HG03558 (cell line): Measurements from ENCODE around the gene PAK5.

Experiments
- ATAC-seq: cut with Tn5 transposase; IDR thresholded peaks from one replicate; pipeline ENCODE4 v1.9.1; 2021; ENCODE audit warnings: moderate number of reproducible peaks; ENCODE audit not compliant: unreplicated experiment; ENCODE audit errors: extremely low read depth

Gene PAK5

DNA sequence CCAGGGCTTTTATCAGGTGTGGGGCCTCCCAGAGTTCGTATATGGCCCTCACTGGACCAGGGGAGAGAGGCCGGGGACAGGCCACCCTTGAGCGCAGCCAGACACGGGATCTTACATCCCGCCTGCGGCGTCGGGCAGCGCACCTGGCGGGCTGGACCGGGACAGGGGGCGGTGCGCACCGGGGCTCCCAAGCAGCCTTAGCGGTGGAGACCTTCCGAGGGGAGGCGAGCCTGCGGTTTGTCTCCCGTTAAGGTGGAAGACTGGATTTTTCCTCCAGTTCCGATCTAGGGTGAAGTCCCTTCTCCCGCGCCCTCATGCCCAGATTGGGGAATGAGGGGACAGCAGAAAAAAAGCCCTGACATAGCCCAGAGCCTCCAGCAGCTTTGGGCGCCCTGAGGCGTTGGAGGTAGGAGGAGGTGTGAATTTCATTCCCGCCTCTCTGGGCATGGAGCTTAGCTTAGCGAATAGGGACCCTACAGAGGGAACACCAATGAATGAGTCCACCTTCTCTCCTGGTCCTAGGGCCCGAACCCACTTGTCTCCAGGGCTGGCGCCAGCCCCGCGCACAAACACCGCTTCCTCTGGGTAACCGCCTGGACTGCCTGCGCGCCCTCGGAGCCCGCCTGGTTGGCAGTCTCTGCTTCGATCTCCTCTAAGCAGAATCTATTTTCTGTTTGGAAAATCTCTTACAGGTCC is 331.2 kb downstream of the PAK5 start:
- no peak for ATAC-seq

DNA sequence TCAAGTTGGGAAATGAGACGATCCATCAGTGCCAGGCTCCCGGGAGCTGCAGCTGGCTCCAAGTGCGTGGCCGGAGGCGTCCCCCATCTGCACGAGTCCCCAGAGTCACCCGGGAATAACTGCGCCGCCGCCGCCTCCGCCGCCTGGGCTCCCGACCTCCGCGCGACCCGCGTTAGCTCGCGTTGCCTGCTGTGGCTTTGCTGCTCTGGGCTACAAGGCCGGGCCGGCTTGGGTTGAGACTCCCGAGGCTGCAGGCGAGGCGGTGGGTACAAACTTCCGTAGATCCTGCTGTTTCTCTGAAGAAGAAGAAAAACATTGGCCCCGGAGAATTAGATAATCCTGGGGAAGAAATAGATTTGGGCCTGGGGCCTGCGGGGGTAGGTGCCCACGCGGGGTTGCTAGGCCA is 331.9 kb downstream of the PAK5 start:
- no peak for ATAC-seq

DNA sequence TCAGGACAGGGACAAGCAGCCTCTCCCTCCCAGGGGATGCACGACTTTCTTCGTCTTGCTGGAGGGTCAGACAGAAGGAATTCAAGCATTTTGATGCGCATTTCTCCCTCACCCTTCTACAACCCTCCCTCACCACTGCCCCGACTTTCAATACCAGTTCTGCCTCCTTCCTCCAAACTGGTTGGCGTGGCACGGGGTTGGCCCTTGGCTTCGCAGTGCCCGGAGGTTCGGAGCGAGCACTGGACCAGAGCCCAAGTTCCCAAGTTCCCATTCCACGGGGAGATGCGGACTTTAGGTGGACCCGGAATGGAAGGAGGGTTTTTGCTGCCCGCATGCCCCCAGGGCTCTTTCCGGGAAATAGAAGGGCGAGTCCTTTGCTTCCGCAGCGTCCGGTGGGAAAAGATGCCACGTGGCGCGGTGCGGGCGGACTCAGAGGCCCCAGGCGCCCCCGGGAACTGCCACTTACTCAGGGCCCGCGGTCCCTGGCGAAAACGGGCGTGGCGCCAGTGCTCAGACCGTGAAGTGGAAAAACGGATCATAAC is 332.5 kb downstream of the PAK5 start:
- ATAC-seq: no peak

DNA sequence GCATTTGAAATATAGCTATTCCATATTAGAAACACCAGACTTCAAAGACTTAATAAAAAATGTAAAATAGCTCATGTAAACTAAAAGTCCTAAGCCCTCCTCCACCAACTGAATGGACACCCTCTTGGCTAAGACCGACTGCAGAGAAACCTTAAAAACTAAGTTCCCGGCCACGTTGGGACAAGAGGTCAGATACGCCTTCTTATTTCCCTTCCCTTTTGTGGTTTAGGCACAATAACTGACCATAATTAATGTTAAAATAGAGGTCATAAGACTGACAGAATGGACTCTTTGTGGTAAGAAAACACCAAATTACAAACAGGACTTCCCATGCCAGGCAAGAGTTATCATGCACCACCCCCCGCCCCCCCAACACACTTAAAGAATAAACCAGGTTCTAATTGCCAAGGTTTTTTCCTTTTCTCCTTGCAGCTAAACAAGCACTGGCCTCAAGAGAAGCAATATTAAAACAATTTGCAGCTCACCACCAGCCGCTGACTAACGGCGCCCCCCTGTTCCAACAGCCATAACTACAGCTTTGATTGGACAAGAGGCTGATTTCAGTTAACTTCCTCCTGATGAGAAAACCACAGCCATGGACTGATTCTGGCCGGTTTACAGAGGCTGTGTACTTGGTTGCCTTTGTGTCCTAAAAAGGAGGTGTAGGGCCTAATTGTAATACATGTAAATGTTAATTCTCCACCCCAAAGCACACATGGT is 335.2 kb downstream of the PAK5 start:
- ATAC-seq: no peak

DNA sequence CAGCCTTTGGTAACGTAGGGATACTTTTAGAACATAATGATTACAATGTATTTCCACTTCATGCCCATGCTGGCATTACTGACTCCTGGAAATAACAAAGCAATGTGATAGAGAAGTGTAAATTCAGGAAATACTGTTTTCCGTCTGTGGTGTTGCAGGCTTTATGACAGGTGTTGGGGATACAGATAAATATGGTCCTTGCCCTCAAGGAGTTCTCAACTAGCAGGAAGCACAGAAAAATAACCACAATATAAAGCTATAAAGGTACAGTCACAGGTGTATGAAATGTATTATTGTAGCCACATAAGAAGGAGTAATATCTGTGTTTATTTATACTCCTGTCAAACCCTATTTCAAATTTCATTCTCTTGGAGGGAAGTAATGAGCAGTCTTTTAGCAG is 337.4 kb downstream of the PAK5 start:
- ATAC-seq: no peak

DNA sequence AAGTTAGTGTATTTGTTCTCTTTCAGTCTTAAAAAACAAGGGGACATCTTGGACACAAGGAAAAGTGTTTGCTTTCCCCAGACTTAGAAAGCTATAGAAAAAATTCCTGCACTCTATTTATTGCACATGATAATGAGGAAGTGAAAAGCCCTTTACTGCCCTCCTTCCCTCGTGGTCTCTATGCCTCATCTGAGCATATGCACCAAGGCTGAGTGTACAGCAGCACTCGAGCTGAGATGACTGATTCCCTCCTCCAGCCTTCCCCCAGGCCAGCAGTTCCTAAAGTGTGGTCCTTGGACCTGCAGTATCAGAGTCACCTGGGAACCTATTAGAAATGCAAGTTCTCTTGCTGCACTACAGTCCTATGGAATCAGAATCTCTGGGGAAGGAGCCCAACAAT is 338.8 kb downstream of the PAK5 start:
- ATAC-seq: no peak

DNA sequence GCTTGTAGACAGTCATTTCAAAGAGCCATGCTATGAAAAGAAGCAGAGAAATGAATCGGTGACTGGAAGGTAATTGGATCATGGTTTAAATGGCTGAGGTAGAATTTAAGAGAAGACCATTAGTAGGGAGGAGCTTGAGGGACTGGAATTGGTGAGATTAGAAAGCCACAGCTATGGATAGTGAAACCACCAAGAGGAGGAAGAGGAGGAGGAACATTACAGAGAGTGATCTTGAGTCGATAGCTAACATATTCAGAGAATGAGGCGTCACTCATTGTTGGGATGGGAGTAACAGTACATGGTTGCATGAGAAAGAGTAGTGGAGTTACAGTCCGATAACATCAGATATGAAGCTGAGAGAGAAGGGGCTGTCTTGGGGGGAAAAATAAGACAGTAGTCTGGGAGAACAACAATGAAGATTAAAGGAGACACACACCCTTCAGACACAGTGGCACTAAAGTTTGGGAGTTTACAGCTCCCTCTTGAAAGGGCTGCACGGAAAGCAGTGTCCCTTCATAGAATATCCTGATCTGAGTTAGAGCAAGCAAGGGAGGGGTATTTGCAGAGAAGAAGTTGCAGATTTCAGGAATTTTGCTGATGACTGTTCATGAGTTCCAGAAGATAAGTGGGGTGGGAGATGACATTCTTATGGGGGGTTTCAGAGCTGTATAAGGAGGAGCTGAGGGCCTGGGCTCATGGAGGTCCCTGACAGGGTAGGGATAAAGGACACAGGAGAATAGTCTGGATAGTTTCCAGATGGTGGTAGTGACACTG is 339.6 kb downstream of the PAK5 start:
- no peak for ATAC-seq

DNA sequence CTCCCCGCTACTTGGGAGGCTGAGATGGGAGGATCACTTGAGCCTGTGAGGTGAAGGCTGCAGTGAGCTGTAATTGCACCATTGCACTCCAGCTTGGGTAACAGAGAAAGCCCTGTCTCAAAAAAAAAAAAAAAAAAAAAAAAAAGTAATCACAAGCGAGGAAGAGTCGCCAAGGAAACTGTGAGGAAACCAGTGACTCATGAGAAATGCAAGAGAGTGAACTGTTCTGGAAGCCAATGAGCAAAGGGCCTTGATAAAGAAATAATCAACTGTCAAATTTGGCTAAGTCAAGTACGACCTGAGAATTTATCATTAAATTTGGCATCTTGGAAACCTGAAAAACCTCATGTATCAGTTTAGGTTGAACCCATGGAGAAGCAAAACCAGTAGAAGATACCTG is 340.6 kb downstream of the PAK5 start:
- ATAC-seq: no peak

DNA sequence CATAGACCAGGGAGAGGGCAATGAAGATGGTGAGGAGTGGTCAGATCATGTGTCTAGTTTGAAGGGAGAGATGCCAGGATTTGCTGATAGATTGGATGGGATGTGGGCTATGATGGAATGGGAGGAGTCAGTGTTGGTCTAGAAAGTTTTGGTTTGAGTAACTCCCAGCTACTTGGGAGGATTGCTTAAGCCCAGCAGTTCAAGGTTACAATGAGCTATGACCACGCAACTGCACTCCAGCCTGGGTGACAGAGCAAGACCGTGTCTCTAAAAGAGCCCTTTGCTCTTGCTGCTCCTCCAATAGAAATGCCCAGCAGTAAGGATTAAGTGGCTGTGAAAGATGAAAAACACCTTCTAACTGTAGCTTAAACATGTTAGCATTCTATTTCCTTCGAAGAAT is 342.7 kb downstream of the PAK5 start:
- ATAC-seq: no peak

DNA sequence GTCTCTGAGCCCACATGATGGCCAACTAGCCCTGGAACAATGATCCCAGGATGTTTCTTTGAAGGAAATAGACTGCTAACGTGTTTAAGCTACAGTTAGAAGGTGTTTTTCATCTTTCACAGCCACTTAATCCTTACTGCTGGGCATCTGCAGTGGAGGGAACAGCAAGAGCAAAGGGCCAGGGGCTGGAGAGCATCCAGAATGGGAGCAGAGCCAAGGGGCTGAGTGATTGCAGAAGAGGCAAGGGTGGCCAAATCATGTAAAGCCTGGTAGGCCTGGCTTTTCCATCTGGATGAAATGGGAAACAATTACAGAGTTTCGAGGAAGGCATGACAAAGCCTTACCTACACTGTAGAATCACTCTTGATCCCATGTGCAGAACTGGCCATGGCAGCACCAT is 343.2 kb downstream of the PAK5 start:
- no peak for ATAC-seq

DNA sequence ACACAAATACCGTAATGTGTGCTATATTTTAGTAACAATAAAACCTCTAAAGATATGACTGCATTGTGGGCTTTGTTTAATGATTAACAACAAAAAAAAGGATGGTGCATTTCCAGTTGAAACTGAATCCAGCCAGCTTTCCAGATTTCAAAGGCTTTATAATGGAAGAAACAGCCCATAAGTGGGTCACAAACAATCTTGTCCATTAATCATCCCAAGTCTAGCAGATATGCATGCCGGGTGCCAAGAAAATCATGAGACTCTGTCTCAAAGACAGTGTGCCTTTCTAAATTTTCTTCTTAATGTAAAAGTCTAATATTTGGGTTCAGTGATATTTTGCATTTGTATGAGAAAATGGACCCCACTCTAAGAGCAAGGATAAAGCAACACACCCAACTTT is 345.1 kb downstream of the PAK5 start:
- ATAC-seq: no peak

DNA sequence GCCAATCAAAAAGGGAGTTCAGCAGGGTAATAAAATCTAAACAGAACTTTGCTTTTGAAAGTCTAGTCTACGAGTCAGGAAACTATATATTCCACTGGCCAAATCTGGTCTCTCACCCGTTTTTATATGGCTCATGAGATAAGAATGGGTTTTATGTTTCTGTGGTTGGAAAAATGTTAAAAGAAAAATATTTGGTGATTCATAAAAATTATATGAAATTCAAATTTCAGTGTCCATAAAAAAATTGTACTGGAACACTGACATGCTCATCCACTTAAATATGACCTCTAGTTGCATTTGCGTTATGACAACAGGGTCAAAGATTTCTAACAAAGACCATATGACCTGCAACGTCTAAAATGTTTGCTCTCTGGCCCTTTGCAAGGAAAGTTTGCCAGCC is 346.8 kb downstream of the PAK5 start:
- no peak for ATAC-seq

DNA sequence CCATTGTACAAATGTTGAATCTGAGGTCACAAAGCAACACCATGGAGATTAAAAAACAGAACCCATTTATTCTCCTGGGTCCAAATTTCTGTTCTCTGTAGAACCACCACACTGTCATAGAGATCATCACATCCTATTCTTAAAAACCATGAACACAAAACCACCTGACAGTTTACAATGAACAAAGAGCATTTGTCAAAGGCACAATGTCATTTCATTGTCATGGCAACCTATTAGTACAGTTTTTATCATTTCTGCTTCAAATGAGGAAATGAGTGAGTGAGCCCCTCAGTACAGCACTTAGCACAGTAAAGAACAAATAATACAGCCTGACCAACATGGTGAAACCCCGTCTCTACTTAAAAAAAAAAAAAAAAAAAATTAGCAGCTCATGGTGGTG is 347.6 kb downstream of the PAK5 start:
- ATAC-seq: no peak

DNA sequence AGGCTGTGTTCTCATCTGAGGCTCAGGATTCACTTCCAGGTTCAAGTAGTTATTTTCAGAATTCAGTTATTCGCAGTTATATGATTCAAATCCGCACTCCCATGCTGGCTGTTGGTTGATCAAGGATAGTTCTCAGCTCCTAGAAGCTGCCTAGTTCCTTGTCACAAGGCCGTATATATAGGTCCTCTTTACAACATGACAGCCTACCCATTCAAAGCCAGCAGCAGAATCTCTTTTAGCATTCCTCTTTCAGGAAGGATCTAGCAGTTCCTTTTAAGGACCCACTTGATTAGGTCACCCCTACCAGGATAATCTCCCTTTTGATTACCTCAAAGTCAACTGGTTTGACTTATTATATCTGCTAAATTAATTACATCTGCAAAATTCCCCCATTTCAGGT is 348.2 kb downstream of the PAK5 start:
- no peak for ATAC-seq

DNA sequence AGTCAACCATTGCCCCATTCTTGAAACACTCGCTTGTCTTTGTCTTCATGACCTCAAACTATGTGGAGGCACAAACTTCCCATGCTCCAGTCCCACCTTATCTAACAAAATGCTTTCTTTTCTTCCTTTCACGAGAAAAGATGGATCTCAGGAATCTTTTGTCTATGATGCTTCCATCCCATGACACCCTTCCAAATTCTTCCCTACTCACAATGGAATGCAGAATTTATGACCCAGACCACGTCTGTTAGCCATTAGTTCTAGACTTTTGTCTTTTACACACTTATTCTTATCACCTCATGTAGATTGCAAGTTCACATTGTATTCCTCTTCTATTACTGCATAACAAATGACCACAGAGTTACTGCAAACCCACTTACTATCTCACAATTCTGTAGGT is 348.7 kb downstream of the PAK5 start:
- ATAC-seq: no peak

DNA sequence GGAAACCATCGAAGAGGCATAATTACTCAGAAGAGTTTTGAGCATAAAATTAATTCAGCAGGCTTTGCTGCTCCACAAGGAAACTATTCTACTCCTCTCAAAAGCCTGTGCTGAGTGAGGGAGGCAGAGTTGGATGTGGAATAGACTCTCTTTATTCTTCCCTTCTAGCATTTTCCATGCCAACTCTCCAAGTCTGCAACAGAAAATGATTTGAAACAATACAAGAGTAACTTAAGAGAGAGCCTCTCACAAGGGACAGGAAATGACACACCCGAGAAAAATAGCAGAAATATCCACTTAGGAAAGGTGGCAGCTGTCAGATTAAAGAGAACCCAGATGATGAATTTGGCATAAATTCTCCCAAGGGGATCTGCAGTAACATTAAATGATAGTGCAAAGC is 350.8 kb downstream of the PAK5 start:
- ATAC-seq: no peak
